Activated CD4-positive, alpha-beta memory T cell treated with anti-CD3 and anti-CD28 coated beads for 36 hours (primary cell): ENCODE results near the gene CDA. TPM values are rescaled to one million over a fixed set of nuclear protein-coding genes. Genes with fewer than 3 reads are reported as not detected.

ENCODE experiments used
- CTCF ChIA-PET: fragments of 350-600 bp; sonication (Branson Sonifier 250); formaldehyde crosslinking; loops from one replicate; lab custom pipeline; 2021; ENCODE audit warnings: antibody characterized with exemption, inconsistent platforms; lab: Charles Lee
- POLR2A ChIA-PET: fragments of 350-600 bp; sonication (Branson Sonifier 250); formaldehyde crosslinking; loops from one replicate; lab custom pipeline; 2021; ENCODE audit warnings: antibody characterized with exemption; lab: Charles Lee
- DNase-seq: peaks from one replicate; pipeline ENCODE4 v3.0.0-alpha.2; 2020
- H3K27ac Mint-ChIP-seq: one replicate; pipeline ENCODE4 v1.8.0; 2021; ENCODE audit warnings: mixed read lengths
- H3K27me3 Mint-ChIP-seq: one replicate; pipeline ENCODE4 v1.8.0; 2021; ENCODE audit warnings: mixed read lengths
- H3K36me3 Mint-ChIP-seq: one replicate; pipeline ENCODE4 v1.8.0; 2021; ENCODE audit warnings: mixed read lengths
- H3K4me1 Mint-ChIP-seq: one replicate; pipeline ENCODE4 v1.8.0; 2021; ENCODE audit warnings: low read depth, mixed read lengths
- H3K4me3 Mint-ChIP-seq: one replicate; pipeline ENCODE4 v1.8.0; 2021; ENCODE audit warnings: mild to moderate bottlenecking, mixed read lengths
- H3K9me3 Mint-ChIP-seq: one replicate; pipeline ENCODE4 v1.8.0; 2021; ENCODE audit warnings: mixed read lengths
- intact Hi-C: fragments of 100-400 bp; cut with micrococcal nuclease; formaldehyde crosslinking; loops from one replicate; pipeline ENCODE4 v1.15.1; 2023
- total RNA-seq, 2 experiments: library from RNA; stranded (reverse); gene quantifications; one replicate each; pipeline ENCODE4 v1.2.3, GENCODE V29; 2021

The CDA gene
- total RNA-seq, 2 experiments from 2014 or later, result not detected

- DNase-seq, result no peak
- no peak overlapping the region for H3K27ac Mint-ChIP-seq
- intact Hi-C loops, result no loop called here
- peaks cover 11% of the 10 kb centered on the region for H3K4me1 Mint-ChIP-seq
- peaks cover 49% of the 10 kb centered on the region for H3K27me3 Mint-ChIP-seq
- H3K36me3 Mint-ChIP-seq, result no peaks in the 10 kb centered on the region
- no peak overlapping the region for H3K4me3 Mint-ChIP-seq
- ChIA-PET POLR2A (no interaction called here), CTCF (interaction anchor here (0.7 kb wide), 1 partner anchor 14 kb away, joined by 3 read pairs; no protein-coding TSS in a partner anchor)
- no peaks in the 10 kb centered on the region for H3K9me3 Mint-ChIP-seq
Measured at GRCh38 chr1:20589331-20590278, 708 bp downstream of the CDA start.

DNA sequence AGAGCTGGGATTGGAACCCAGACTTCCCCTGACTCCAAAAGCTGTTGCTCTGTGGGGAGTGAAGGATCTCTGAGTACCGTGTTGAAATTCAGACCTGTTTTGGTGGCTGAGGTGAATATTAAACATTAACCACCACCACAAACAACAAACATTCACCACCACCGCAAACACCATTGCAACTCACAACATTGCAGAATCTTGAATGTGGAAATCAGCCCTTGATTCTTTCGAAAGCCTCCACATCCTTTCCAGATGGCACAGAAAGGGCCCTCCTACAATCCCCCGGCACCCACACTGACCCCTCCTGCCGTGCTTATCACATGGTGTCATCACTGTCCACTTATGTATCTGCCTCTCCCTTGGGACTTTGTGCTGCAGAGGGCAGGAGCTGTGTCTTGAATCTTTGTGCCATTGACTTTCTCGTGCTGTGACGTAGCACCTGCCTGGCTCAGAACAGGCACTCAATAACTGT is 1.4 kb downstream of the CDA start:
- peaks cover 47% of the 10 kb centered on the region for H3K27me3 Mint-ChIP-seq
- CTCF ChIA-PET, result interaction anchor here (0.7 kb wide), 1 partner anchor 15 kb away, joined by 3 read pairs; no protein-coding TSS in a partner anchor

GRCh38 chr1:20593756-20594155 is 4.9 kb downstream of the CDA start:
- no peak overlapping the region for H3K4me3 Mint-ChIP-seq
- no peak for DNase-seq
- H3K27me3 Mint-ChIP-seq, result peaks cover 32% of the 10 kb centered on the region
- POLR2A ChIA-PET, result no interaction called here
- H3K27ac Mint-ChIP-seq, result no peak overlapping the region
- H3K9me3 Mint-ChIP-seq, result no peaks in the 10 kb centered on the region
- CTCF ChIA-PET, result interaction anchor here (0.9 to 1.4 kb wide), 2 partner anchors 19 to 37 kb away, joined by 3 to 4 read pairs; no protein-coding TSS in a partner anchor
- no peaks in the 10 kb centered on the region for H3K36me3 Mint-ChIP-seq
- intact Hi-C loops, result no loop called here
- H3K4me1 Mint-ChIP-seq, result peaks cover 7% of the 10 kb centered on the region

More for the DNA sequence above, 1.4 kb downstream of the CDA start:
- intact Hi-C loops, result no loop called here
- POLR2A ChIA-PET, result no interaction called here
- no peak for DNase-seq
- peaks cover 11% of the 10 kb centered on the region for H3K4me1 Mint-ChIP-seq
- H3K27ac Mint-ChIP-seq, result no peak overlapping the region
- no peak overlapping the region for H3K4me3 Mint-ChIP-seq
- no peaks in the 10 kb centered on the region for H3K36me3 Mint-ChIP-seq
- H3K9me3 Mint-ChIP-seq, result no peaks in the 10 kb centered on the region

GRCh38 chr1:20594746-20595145 is 5.8 kb downstream of the CDA start:
- H3K9me3 Mint-ChIP-seq, result no peaks in the 10 kb centered on the region
- intact Hi-C loops, result no loop called here
- H3K27ac Mint-ChIP-seq, result no peak overlapping the region
- peaks cover 23% of the 10 kb centered on the region for H3K27me3 Mint-ChIP-seq
- ChIA-PET CTCF (no interaction called here), POLR2A (no interaction called here)
- no peak overlapping the region for H3K4me3 Mint-ChIP-seq
- no peaks in the 10 kb centered on the region for H3K4me1 Mint-ChIP-seq
- H3K36me3 Mint-ChIP-seq, result no peaks in the 10 kb centered on the region
- no peak for DNase-seq

DNA sequence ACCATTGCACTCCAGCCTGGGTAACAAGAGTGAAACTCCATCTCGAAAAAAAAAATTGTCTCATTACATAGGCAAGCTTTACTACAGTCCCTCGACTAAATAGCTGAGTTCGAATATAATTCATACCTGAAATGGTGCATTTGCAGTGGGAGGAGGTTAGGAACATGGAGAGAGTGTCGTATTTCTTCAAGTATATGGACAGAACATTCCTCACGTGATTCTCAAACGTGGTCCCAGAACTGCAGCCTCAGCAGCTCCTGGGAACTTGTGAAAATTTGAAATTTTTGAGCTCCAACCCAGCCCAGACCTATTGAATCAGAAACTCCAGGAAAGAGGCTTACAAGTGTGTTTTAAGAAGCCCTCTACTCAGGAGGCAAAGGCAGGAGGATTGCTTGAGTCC is 7.2 kb downstream of the CDA start:
- no peak overlapping the region for H3K4me3 Mint-ChIP-seq
- POLR2A ChIA-PET, result no interaction called here
- no peak for DNase-seq
- intact Hi-C loops, result no loop called here
- H3K4me1 Mint-ChIP-seq, result no peaks in the 10 kb centered on the region
- peaks cover 14% of the 10 kb centered on the region for H3K27me3 Mint-ChIP-seq
- no peaks in the 10 kb centered on the region for H3K9me3 Mint-ChIP-seq
- H3K27ac Mint-ChIP-seq, result no peak overlapping the region
- no peaks in the 10 kb centered on the region for H3K36me3 Mint-ChIP-seq
- CTCF ChIA-PET, result interaction anchor here (0.6 kb wide), 1 partner anchor 34 kb away, joined by 3 read pairs; no protein-coding TSS in a partner anchor

GRCh38 chr1:20597650-20598049 is 8.8 kb downstream of the CDA start:
- intact Hi-C loops, result no loop called here
- ChIA-PET CTCF (no interaction called here), POLR2A (no interaction called here)
- no peak for DNase-seq
- Mint-ChIP-seq H3K4me1 (no peaks in the 10 kb centered on the region), H3K27ac (no peak overlapping the region), H3K9me3 (no peaks in the 10 kb centered on the region), H3K27me3 (peaks cover 6% of the 10 kb centered on the region), H3K36me3 (no peaks in the 10 kb centered on the region), H3K4me3 (no peak overlapping the region)

GRCh38 chr1:20600156-20600555 is 11.3 kb downstream of the CDA start:
- ChIA-PET CTCF (interaction anchor here (1.3 kb wide), 1 partner anchor 25 kb away, joined by 4 read pairs; no protein-coding TSS in a partner anchor), POLR2A (no interaction called here)
- intact Hi-C loops, result no loop called here
- Mint-ChIP-seq H3K9me3 (no peaks in the 10 kb centered on the region), H3K27me3 (peaks cover 3% of the 10 kb centered on the region), H3K36me3 (no peaks in the 10 kb centered on the region), H3K4me3 (no peak overlapping the region), H3K4me1 (no peaks in the 10 kb centered on the region), H3K27ac (no peak overlapping the region)
- no peak for DNase-seq

GRCh38 chr1:20601129-20601825 is 12.4 kb downstream of the CDA start:
- Mint-ChIP-seq H3K4me3 (no peak overlapping the region), H3K9me3 (no peaks in the 10 kb centered on the region), H3K27ac (no peak overlapping the region), H3K36me3 (no peaks in the 10 kb centered on the region), H3K4me1 (no peaks in the 10 kb centered on the region), H3K27me3 (no peaks in the 10 kb centered on the region)
- DNase-seq, result no peak
- ChIA-PET CTCF (interaction anchor here (1.3 kb wide), 1 partner anchor 26 kb away, joined by 4 read pairs; no protein-coding TSS in a partner anchor), POLR2A (no interaction called here)
- intact Hi-C loops, result no loop called here

DNA sequence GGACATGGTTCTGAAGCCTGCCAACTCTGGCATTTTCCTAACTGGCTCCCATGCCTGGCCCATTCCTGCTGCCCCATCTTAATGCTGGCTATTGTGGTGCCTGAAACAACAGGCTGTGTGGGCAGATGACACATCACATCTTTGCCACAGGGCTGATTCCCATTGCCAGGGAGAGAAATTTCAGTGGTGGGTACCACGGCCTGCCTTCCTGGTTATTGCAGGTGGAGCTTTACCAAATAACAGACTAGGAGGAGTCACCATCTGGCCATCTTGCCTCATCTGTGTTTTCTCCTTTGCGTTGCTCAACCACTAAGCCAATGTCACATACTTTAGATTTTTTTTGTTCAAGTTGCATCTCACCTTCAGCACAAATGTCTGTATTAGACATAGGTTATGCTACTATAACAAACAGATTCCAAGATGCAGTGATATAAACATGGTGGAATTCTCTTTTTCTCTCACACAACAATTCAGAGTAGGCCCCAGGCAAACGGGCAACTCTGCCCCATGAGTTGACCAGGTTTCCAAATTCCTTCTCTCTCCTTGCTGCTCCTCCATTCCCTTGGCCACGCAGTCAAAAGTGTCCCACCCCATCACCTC is 14.1 kb downstream of the CDA start:
- intact Hi-C loops, result no loop called here
- H3K27ac Mint-ChIP-seq, result no peak overlapping the region
- no peaks in the 10 kb centered on the region for H3K27me3 Mint-ChIP-seq
- no peaks in the 10 kb centered on the region for H3K9me3 Mint-ChIP-seq
- no peak for DNase-seq
- H3K4me3 Mint-ChIP-seq, result no peak overlapping the region
- ChIA-PET POLR2A (no interaction called here), CTCF (no interaction called here)
- H3K4me1 Mint-ChIP-seq, result no peaks in the 10 kb centered on the region
- no peaks in the 10 kb centered on the region for H3K36me3 Mint-ChIP-seq

- no peaks in the 10 kb centered on the region for H3K36me3 Mint-ChIP-seq
- ChIA-PET CTCF (interaction anchor here (0.5 kb wide), 1 partner anchor 992 kb away, joined by 3 read pairs; no protein-coding TSS in a partner anchor), POLR2A (no interaction called here)
- H3K4me1 Mint-ChIP-seq, result no peaks in the 10 kb centered on the region
- H3K27ac Mint-ChIP-seq, result no peak overlapping the region
- H3K27me3 Mint-ChIP-seq, result no peaks in the 10 kb centered on the region
- intact Hi-C loops, result no loop called here
- no peak for DNase-seq
- H3K4me3 Mint-ChIP-seq, result no peak overlapping the region
- H3K9me3 Mint-ChIP-seq, result no peaks in the 10 kb centered on the region
Measured at GRCh38 chr1:20603504-20604464, 14.9 kb downstream of the CDA start.

GRCh38 chr1:20604678-20605077 is 15.8 kb downstream of the CDA start:
- ChIA-PET CTCF (no interaction called here), POLR2A (no interaction called here)
- H3K27ac Mint-ChIP-seq, result no peak overlapping the region
- intact Hi-C loops, result no loop called here
- H3K4me1 Mint-ChIP-seq, result no peaks in the 10 kb centered on the region
- no peaks in the 10 kb centered on the region for H3K36me3 Mint-ChIP-seq
- H3K9me3 Mint-ChIP-seq, result no peaks in the 10 kb centered on the region
- H3K4me3 Mint-ChIP-seq, result no peak overlapping the region
- H3K27me3 Mint-ChIP-seq, result no peaks in the 10 kb centered on the region
- DNase-seq, result no peak
